GM12873 (cell line): ENCODE measurements around the gene ADD3.

Experiments used
- CTCF ChIP-seq: IDR thresholded peaks from 2 replicates; pipeline ENCODE4 v1.5.1; 2012; ENCODE audit warnings: low read depth, mild to moderate bottlenecking, moderate library complexity, low read length, control low read depth; ENCODE audit not compliant: insufficient read depth; ENCODE audit errors: missing control alignments

ADD3 gene

GRCh38 chr10:110008518-110009339 is 945 bp downstream of the ADD3 start:
- no peak for TF ChIP-seq CTCF

- no peak for TF ChIP-seq CTCF
These were observed 2.1 kb downstream of the ADD3 start for GRCh38 chr10:110009736-110010475.

GRCh38 chr10:110010486-110011378 is 2.9 kb downstream of the ADD3 start:
- TF ChIP-seq CTCF: no peak

- no peak for TF ChIP-seq CTCF
These were observed 3.9 kb downstream of the ADD3 start for GRCh38 chr10:110011681-110012080.

- no peak for TF ChIP-seq CTCF
These were observed 6.0 kb downstream of the ADD3 start for GRCh38 chr10:110013630-110014293.

- peak; percentile 33 for TF ChIP-seq CTCF
These were observed 8.3 kb downstream of the ADD3 start for GRCh38 chr10:110016039-110016438.

GRCh38 chr10:110017052-110017451 is 9.3 kb downstream of the ADD3 start:
- TF ChIP-seq CTCF: no peak
